VCaP (cell line): ENCODE measurements around the gene FHAD1.

Experiments used
- H3K27ac ChIP-seq: fragments of 450-650 bp; 2 replicates; pipeline ENCODE4 v1.5.1; 2017
- CTCF ChIP-seq: fragments of 450-650 bp; conservative IDR thresholded peaks from 2 replicates; pipeline ENCODE4 v1.5.1; 2017; ENCODE audit warnings: mild to moderate bottlenecking, moderate library complexity

FHAD1 gene

GRCh38 chr1:15353839-15354579 lies 107.0 kb downstream of the FHAD1 start:
- H3K27ac ChIP-seq: no peak overlapping the region
- no peak for TF ChIP-seq CTCF

GRCh38 chr1:15354580-15354965 lies 107.5 kb downstream of the FHAD1 start:
- no peak overlapping the region for H3K27ac ChIP-seq
- TF ChIP-seq CTCF: no peak

- no peak for TF ChIP-seq CTCF
- H3K27ac ChIP-seq: no peak overlapping the region
Observed at GRCh38 chr1:15355968-15356625, 109.1 kb downstream of the FHAD1 start.

- no peak for TF ChIP-seq CTCF
- no peak overlapping the region for H3K27ac ChIP-seq
Observed at GRCh38 chr1:15357612-15358207, 110.7 kb downstream of the FHAD1 start.

- no peak for TF ChIP-seq CTCF
- H3K27ac ChIP-seq: no peak overlapping the region
Observed at GRCh38 chr1:15358565-15359133, 111.6 kb downstream of the FHAD1 start.

GRCh38 chr1:15360700-15361099 lies 113.7 kb downstream of the FHAD1 start:
- TF ChIP-seq CTCF: no peak
- no peak overlapping the region for H3K27ac ChIP-seq

- no peak for TF ChIP-seq CTCF
- H3K27ac ChIP-seq: no peak overlapping the region
Observed at GRCh38 chr1:15362096-15362736, 115.2 kb downstream of the FHAD1 start.
